Stimulated activated CD8-positive, alpha-beta memory T cell treated with anti-CD3 and anti-CD28 coated beads, Interleukin-15, amount 100 ng/mL, for 1 hour (primary cell): Measurements from ENCODE around the gene FAM20A.

Source experiments
- DNase-seq: peaks from one replicate; pipeline ENCODE4 v3.0.0-alpha.2; 2020; ENCODE audit warnings: low read depth

The FAM20A gene

GRCh38 chr17:68610554-68610953 lies 9.4 kb upstream of the FAM20A start:
- no peak for DNase-seq

- no peak for DNase-seq
Observed at GRCh38 chr17:68608515-68609130, 7.5 kb upstream of the FAM20A start.

- DNase-seq = no peak
Observed at GRCh38 chr17:68606451-68607307, 5.5 kb upstream of the FAM20A start.

GRCh38 chr17:68605914-68606313 lies 4.7 kb upstream of the FAM20A start:
- DNase-seq = no peak

- no peak for DNase-seq
Observed at GRCh38 chr17:68603656-68604055, 2.5 kb upstream of the FAM20A start.

- DNase-seq = no peak
Observed at GRCh38 chr17:68603027-68603426, 1.9 kb upstream of the FAM20A start.

- DNase-seq = no peak
Observed at GRCh38 chr17:68602289-68602688, 1.1 kb upstream of the FAM20A start.

GRCh38 chr17:68601565-68602288 lies 560 bp upstream of the FAM20A start:
- no peak for DNase-seq

- no peak for DNase-seq
Observed at GRCh38 chr17:68600067-68600930, 868 bp downstream of the FAM20A start.

GRCh38 chr17:68599552-68600066 lies 1.6 kb downstream of the FAM20A start:
- DNase-seq = no peak

- no peak for DNase-seq
Observed at GRCh38 chr17:68599091-68599490, 2.1 kb downstream of the FAM20A start.

- DNase-seq = no peak
Observed at GRCh38 chr17:68598545-68598961, 2.6 kb downstream of the FAM20A start.

GRCh38 chr17:68598074-68598473 lies 3.1 kb downstream of the FAM20A start:
- no peak for DNase-seq

- no peak for DNase-seq
Observed at GRCh38 chr17:68596411-68596945, 4.7 kb downstream of the FAM20A start.

- DNase-seq = no peak
Observed at GRCh38 chr17:68595986-68596385, 5.2 kb downstream of the FAM20A start.

- DNase-seq = no peak
Observed at GRCh38 chr17:68595496-68595895, 5.7 kb downstream of the FAM20A start.

- DNase-seq = no peak
Observed at GRCh38 chr17:68594552-68594951, 6.6 kb downstream of the FAM20A start.

- no peak for DNase-seq
Observed at GRCh38 chr17:68592682-68593641, 8.2 kb downstream of the FAM20A start.

- DNase-seq = no peak
Observed at GRCh38 chr17:68592009-68592408, 9.2 kb downstream of the FAM20A start.

- no peak for DNase-seq
Observed at GRCh38 chr17:68591583-68591982, 9.6 kb downstream of the FAM20A start.
